Endometrium (tissue), 2 donors: ENCODE results near the gene SHPK.

Experiments used
- FAIRE-seq: peaks from 2 replicates; lab custom pipeline; 2012; peaks lifted over from hg19 to GRCh38; lab: Jason Lieb, UNC
- donor health status: control.
- donor health status: control.

Gene SHPK, protein sequence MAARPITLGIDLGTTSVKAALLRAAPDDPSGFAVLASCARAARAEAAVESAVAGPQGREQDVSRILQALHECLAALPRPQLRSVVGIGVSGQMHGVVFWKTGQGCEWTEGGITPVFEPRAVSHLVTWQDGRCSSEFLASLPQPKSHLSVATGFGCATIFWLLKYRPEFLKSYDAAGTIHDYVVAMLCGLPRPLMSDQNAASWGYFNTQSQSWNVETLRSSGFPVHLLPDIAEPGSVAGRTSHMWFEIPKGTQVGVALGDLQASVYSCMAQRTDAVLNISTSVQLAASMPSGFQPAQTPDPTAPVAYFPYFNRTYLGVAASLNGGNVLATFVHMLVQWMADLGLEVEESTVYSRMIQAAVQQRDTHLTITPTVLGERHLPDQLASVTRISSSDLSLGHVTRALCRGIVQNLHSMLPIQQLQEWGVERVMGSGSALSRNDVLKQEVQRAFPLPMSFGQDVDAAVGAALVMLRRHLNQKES

DNA sequence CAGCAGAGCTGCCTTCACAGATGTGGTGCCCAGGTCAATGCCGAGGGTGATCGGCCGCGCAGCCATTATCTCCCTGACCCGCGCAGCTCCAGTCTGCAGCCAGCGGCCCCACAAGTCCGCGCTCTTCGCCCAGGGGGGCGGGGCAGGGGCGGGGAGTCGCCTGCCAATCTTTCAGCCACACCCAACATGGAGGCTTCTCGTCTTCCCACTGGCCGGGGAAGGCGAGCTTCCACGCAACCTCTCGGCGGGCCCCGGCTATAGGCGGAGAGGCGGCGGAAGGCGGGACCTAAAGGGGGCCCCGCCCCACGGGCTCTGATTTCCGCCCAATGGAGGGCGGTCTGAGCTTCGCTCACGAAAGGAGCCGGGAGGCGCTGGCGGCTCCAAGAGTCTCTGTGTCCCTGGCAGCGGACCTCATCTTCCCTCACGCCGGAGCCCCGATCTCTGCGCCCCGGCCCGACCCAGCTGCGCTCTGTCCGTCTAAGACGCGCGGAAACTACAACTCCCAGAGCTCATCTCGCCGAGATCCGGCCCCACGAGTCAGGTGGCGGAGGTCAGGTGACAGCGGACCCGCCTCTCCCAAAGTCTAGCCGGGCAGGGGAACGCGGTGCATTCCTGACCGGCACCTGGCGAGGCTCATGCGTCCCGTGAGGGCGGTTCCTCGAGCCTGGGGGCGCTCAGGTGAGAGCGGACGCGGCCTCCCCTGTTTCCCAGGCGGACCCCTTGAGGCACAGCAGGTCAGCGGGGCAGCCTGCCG lies at the start of gene SHPK, which contains the start of gene CTNS:
Gene SHPK, minus strand, starts transcription at position 97 of the 754 bp plus-strand sequence. Its CDS starts 31 bp downstream, at position 66.
Gene CTNS, plus strand, starts transcription at position 607 of the 754 bp plus-strand sequence. CDS start 3,447 bp downstream, outside the sequence.
- peak; percentile 96 for FAIRE-seq

DNA sequence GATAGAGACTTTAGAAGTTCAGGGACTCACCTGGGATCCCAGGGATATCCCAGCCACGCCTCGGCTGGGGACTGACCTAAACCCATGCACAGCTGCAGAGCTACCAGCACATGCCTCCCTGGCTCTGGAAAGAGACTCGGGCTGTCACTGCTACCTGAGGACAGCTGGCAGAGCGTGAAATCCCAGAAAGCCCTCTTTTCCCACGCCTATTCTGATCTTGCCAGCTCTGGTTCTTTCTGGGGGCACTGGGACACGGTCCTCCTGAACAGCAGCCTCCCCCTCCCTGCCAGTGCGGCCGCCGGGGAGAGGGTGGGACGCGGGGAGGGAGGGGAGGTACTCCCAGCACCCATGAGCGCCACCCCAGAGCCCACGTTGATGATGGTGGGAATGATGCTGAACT lies 49.1 kb upstream of the SHPK start:
- no peak for FAIRE-seq

DNA sequence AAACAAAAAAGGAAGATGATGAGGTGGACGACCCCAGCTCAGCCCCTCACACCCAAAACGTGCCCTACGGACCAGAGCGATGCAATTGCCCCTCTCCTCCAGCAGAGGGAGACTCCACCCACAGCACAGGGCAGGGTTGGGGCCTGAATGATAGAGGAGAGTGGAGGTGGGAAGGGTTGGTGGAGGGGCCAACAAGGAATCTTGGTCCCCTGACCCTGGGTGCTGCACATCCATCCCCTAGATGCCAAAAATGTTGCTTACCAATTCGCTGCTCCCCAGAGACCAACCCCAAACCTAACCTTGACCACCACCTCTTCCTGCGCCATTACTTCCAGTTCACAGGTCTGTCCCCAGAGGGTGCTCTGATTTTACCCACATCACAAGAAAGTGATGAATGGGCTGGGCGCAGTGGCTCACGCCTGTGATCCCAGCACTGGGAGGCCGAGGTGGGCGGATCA lies 47.0 kb upstream of the SHPK start:
- FAIRE-seq, result no peak

DNA sequence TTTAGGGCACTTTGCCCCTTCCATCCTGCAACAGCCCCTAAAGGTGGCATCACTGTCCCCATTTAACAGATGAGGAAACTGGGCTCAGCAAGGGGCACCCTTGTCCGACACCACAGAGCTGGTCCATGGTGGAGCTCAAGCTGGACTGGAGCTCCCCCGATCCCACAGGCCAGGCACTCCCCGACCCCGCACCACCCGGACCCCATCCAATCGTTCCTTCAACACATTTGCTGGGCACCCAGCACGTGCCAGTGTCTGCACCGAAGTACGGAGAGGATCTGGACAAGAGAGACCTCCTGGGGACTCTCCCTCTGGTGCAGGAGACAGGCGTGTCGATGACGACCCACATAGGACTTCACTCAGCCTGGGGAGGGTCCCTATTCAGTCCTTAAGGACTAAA lies 46.0 kb upstream of the SHPK start:
- FAIRE-seq, result no peak

DNA sequence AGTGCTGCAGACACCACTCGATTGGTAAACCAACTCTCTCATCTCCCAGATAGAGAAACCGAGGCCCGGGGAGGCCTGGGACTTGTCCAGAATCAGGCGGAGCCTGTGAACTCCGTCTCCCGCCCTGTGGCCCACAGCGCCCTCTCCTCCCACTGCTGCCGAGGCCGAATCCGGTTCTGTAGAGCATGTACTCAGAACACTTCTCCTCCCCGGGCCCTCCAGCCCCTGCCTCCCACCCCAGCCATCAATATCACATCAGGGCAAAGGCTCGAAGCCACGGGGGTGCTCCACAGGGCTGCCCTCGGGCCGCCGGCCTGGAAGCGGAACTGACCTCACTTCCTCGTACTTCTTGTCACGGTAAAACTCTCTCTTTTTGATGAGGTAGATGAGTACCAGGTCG lies 45.5 kb upstream of the SHPK start:
- no peak for FAIRE-seq

DNA sequence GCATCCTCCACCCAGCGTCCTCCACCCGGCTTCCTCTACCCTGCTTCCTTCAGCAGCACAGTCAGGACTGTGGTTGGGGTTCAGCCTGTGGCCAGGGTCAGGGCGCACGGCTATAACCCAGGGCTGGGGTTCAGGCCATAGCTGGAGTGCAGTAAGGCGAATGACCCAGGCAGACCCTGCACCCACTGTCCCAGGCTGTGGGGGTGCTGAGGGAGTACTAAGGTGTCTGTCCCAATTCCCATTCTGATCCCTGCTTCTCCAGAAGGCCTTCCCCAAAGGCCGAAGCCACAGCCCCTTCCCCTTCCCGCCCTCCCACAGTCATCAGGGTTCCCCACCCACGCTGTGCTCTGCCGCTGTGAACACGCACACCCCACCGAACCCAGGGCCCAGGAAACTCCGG lies 45.0 kb upstream of the SHPK start:
- no peak for FAIRE-seq

DNA sequence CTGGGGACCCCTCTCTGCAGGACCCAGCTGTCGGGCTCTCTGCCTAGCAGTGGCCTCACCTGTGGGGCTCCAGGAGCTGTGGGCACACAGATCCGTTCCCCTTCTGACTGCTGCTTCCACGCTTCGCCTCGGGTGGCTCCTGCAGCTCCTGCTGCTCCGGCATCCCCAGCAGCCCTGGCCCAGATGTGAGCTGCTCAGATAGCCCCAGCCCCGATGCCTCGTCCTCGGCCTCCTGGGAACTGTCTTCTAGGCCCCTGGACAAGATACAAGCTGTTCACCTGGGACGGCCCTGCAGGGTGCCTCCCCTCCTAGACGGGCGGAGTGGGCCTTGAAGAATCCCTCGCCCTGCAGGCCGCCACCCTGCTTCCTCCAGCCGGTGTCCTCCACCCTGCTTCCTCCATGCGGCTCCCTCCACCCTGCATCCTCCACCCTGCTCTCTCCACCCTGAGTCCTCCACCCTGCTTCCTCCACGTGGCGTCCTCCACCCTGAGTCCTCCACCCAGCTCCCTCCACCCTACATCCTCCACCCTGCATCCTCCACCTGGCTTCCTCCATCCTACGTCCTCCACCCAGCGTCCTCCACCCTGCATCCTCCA lies 43.6 kb upstream of the SHPK start:
- FAIRE-seq, result no peak

DNA sequence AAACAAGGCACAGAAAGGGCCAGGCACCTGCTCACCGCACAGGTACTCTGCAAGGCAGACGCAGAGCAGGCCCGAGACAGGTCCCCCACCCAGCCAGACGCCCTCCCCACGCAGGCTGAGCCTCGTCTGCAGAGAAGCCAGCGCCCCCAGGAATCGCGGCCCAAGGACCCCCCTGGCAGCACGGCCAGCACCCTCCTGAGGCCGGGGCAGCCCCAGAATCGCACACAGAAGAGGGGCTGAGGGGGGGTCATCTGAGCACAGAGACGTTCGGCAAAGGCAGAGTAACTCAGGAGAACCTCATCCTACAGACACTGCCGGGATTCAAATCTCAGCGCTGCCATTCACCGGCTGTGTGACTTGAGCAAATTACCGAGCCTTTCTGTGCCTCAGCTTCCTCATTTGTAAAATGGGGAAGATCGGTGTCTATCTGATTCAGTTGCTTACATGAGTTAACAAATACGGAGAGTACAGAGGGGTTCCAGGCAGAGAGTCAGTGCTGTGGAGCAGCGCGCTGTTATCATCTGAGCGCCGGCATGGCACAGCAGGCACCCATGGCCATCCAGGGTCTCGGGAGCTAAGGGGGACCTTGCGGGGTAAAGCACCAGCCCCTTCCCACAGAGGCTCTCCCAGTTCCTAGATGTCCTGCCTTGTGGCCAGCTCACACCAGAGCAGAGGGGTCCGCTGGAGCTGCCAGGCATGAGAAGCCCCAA lies 42.9 kb upstream of the SHPK start:
- no peak for FAIRE-seq

DNA sequence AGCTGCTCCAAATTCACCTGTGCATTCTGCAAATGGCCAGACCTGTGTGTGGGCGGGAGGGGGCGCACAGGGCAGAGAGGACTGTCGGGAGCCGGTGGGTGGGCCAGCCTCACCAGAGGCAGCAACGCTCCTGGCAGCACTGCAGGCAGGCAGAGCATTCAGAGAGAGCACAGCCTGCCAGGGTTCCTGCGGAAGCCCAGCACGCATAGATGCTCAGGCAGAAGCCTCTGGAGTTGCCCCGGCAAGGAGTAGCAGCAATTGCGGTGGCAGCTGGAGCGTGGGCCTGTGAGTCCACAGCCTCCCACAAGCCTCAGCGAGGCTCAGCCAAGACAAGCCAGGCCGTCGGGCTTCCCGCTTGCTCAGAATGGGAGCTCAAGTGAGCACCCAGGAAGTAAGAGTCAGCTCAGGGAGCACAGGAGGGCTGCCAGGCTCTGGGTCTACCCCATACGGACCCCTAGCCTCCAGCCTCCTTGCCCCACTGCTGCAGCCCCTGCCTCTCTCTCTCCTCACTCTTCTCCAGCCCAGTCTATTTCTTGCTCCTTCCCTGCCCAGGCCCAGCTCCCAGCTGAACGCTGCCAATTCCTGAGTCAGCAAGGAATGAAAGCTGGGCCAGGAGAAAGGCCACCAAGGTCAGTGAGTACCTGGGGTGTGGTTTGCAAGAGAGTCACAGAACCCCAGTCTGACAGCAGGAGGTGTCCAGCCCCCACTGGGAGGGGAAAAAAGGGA lies 42.2 kb upstream of the SHPK start:
- no peak for FAIRE-seq

DNA sequence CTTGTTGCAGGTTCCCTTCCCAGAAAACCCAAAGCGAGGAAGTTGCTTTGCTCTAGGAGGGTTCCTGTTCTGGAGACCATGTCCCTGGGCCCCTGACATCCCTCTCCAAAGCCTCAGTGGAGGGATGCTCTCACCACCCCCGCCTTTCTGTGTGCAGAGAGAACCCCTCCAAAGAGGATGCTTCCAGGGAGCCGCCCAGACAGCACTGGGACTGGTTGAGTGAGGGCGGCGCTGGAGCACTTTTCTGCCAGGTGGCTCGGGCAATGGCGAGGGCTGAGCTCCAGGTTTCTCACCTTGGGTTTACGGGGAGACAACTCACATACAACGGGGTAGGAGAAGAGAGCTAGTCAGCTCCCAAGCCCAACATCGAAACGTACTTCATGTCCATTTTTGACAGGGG lies 39.8 kb upstream of the SHPK start:
- FAIRE-seq, result no peak

DNA sequence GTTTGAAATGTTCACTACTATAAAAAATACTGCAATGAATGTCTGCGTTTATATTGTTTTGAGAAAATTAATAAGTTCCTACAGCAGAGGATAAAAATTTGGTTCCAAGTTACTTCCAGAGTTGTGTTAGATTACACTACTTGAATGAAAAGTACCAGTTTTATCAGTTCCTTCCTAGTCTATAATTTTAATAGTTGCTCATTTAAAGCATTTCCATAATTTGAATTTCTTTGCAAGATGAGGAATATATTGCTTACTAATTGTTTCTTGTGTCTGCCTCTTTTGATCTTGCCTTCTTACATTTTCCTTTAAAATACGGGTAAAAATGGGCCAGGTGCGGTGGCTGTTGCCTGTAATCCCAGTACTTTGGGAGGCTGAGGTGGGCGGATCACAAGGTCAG lies 36.5 kb upstream of the SHPK start:
- FAIRE-seq, result no peak

DNA sequence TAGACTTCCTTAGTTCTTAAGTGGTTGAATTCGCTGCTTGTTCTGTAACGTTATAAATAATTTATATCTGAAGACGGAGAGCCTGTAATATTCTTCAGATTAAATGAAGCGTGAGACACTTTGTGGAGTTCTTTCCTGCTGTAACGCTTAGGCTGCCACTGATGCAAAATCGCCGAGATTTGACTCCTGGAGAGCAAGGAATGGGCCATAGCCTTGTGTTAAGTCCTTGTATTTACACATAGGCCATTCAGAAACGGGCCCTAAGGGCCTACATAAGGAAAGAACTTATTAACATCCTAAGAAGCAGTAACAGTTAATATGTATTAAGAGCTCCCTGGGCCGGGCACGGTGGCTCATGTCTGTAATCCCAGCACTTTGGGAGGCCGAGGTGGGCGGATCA lies 33.5 kb upstream of the SHPK start:
- no peak for FAIRE-seq

DNA sequence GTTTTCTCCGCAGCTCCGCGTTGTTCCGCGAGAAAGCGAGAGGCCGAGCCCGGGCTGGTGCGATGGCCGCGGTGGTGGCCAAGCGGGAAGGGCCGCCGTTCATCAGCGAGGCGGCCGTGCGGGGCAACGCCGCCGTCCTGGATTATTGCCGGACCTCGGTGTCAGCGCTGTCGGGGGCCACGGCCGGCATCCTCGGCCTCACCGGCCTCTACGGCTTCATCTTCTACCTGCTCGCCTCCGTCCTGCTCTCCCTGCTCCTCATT lies 33.0 kb upstream of the SHPK start:
- FAIRE-seq, result no peak

DNA sequence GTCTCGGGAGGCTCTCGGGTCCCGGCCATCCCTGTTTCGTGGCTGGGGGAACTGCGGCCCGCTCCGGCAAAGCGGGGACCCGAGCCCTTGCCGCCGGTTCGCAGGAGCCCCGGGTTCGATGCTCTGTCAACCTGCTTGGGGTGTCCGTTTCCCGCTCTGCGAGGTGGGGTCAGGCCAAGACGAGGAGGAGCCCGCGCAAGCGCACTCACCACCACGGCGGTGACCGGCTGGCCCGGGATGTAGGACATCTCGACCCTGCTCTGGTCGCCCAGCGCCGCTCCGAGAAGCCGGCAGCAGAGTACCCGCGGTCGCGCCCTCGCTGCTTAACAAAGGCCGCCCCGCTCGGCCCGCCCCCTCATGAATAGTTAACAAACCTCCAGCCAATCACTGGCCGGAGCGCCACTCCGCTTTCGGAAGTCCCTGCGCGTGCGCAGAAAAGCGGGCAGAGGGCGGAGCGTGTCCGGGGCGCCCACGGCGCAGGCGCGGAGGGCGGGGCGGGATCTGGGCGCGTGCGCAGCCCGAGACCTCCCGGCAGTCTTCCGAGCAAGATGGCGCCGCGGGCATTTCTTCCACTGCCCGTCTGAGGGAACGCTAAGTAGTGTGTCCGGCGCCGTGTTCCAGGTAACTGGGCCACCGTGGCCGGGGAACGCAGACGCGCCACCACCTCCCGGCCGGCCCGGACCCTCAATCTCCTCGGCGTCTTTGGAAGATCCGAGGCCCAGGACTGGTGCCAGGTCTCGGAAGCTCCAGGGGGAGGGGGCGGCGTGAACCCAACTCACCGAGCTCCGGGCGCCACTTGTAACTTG lies 32.4 kb upstream of the SHPK start, which contains the start of the genes EMC6 and TAX1BP3:
Gene EMC6, plus strand, starts transcription at position 534 of the 806 bp plus-strand sequence. CDS start 335 bp downstream, outside the sequence.
Gene TAX1BP3, minus strand, starts transcription at position 300 of the 806 bp plus-strand sequence. Its CDS starts 52 bp downstream, at position 248.
- peak; percentile 71 for FAIRE-seq

DNA sequence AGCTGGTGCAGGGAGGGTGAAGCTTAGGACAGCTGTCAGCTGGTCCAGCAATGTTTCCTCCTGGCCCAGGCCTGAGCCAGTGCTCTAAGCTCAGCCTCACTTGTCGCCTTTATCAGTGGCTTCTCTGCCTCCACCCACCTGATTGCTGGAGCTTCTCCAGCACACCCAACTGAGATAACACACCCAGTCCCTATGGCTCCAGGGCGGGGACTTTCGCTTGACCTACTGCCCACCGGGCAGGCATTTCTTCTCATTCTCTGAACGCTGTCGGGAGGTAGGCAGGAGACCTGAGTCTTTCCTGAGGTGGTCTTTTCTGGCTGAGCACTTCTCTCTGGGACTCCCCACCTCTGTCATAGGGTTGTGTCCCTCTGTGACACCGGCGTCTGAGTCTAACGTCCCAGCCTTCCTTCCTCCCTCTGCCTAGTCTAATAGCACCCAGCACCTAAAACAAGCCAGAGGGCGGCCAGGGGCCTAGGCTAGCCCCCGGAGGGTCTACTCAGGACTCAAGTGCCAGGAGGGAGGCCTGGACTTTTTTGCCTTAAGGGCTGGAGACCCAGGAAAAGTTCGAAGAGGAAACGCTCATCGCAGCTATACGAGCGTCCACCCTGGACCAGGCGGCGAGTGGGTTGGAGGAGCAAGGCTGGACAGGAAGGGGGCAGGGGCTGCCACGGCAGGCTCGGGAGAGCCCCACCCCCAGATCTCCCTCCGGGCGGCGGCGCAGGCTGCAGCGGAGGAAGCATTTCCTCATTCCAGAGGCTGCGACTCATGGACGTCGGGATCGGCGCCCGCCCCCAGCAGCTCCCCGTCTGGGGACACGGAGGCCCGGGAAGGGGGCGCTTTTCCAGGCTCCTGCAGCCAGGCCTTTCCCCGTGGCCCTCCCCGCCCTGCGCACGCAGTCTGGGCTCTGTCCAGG lies 31.6 kb upstream of the SHPK start:
- FAIRE-seq, result peak; percentile 76

DNA sequence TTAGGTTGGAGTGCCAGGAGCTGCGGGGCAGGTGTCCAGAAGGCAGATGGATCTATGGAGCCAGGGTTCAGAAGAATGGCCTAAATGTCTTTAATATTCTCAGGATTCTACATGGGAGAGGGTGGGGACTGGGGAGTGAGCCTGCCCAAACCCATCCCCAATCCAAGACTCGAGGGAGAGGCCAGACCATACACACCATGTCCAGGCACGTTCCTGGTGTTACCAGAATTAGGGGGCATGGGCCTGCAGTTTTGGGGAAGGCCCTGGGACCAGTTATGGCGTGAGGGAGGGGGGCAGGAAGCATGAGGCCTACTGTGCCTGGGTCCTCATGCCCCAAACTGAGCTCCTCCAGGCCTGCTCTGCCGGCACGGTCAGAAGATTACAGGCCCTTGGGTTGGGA lies 30.5 kb upstream of the SHPK start:
- FAIRE-seq, result no peak

DNA sequence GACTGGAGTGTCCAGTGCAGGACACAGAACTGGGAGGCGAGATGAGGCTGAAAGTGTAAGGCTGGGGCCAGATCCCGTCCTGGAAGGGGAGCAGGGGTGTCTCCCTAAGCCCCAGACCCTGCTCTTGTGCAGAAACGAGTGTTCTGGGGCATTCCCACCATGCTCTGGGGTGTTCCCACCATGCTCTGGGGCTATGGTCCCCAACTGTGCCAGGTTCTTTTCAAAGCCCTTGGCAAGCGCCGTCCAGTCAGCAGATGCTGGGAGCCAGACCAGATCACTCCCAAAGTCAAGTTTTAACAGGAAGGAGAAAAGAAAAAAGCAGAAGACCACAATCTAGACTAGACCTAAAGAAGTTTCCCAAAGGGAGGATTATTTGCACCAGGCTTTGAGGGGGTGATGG lies 29.8 kb upstream of the SHPK start:
- FAIRE-seq, result no peak

DNA sequence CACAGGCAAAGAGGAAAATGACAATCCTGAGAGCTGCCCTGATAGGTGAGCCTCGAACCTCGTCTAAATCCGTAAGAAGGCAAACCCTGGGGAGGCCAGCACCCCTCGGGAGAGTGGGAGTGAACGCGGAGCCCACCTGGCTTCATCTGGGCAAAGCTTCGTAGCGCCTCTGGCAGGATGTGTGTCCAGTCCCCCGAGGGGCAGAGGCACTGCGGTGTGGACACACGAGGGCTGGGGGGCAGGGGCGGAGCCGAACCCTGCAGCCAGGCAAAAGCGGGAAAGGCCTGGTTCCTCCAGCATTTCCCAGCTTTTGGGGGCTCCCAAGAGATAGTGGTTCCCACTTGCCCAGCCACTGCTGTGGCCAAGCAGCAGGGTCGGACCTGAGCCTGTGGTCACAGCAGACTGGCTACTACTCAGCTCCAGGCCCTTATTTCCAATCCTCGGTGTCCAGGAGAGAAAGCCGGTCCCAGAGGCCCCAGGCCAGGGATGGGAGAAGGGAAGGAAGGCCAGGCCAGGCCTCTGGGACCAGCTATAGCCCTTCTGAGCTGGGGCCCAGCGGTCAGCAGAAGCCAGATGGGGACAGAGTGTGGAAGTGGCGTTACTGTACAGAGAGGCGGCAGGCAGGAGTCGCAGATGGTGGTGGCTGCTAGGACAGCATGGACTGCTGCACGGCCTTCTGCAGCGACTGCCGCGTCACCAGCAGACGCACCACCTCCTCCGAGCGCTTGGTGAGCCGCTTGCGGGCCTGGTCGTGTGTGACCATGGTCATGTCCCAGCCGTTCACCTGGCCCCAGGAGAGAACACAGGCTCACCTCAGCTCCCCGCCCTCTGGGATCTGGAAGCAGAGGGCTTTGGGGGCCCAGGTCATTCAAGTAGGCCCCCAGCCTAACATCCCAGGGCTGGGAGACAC lies 27.3 kb upstream of the SHPK start:
- no peak for FAIRE-seq
